Progenitor cell of endocrine pancreas (in vitro differentiated cells): Measurements from ENCODE around the gene GPR37L1. TPM values are rescaled to one million over a fixed set of nuclear protein-coding genes. Genes with fewer than 3 reads are reported as not detected.

Experiments
- DNase-seq: peaks from one replicate; pipeline ENCODE4 v3.0.0; 2021; ENCODE audit warnings: low spot score; ENCODE audit not compliant: unreplicated experiment
- H3K27ac Mint-ChIP-seq: 2 replicates; pipeline ENCODE4 v1.8.0; 2021; ENCODE audit warnings: mild to moderate bottlenecking, moderate library complexity, mixed read lengths
- H3K27me3 Mint-ChIP-seq: 2 replicates; pipeline ENCODE4 v1.8.0; 2021; ENCODE audit warnings: mixed read lengths
- H3K36me3 Mint-ChIP-seq: 2 replicates; pipeline ENCODE4 v1.8.0; 2022; ENCODE audit warnings: mixed read lengths; ENCODE audit not compliant: insufficient read depth
- H3K4me1 Mint-ChIP-seq: 2 replicates; pipeline ENCODE4 v1.8.0; 2021; ENCODE audit warnings: low read depth, mixed read lengths
- H3K4me3 Mint-ChIP-seq: 2 replicates; pipeline ENCODE4 v1.8.0; 2021; ENCODE audit warnings: low read depth, mild to moderate bottlenecking, moderate library complexity, mixed read lengths
- H3K9me3 Mint-ChIP-seq: 2 replicates; pipeline ENCODE4 v1.8.0; 2021; ENCODE audit warnings: low read depth, mixed read lengths
- CTCF ChIP-seq: fragments of 200-600 bp; sonication (generic); IDR thresholded peaks from one replicate; pipeline ENCODE4 v1.5.0; 2021; ENCODE audit warnings: antibody characterized with exemption, mild to moderate bottlenecking; ENCODE audit not compliant: unreplicated experiment
- total RNA-seq: library from RNA; stranded (reverse); gene quantifications from 2 replicates; pipeline ENCODE4 v1.2.1, GENCODE V29; 2021

GPR37L1 gene
- total RNA-seq, 1 donor from 2014 or later = not detected

- H3K9me3 Mint-ChIP-seq = no peaks in the 10 kb centered on the region
- no peak for DNase-seq
- H3K27me3 Mint-ChIP-seq = no peaks in the 10 kb centered on the region
- no peak overlapping the region for H3K4me3 Mint-ChIP-seq
- TF ChIP-seq CTCF = no peak
- no peaks in the 10 kb centered on the region for H3K36me3 Mint-ChIP-seq
- H3K27ac Mint-ChIP-seq = peak overlapping the region; percentile 84
- peaks cover 30% of the 10 kb centered on the region for H3K4me1 Mint-ChIP-seq
These were observed 17.0 kb upstream of the GPR37L1 start for GRCh38 chr1:202105571-202106339.

GRCh38 chr1:202106340-202107254 lies 16.1 kb upstream of the GPR37L1 start:
- no peak for DNase-seq
- no peak for TF ChIP-seq CTCF
- Mint-ChIP-seq H3K36me3 (no peaks in the 10 kb centered on the region), H3K4me1 (peaks cover 24% of the 10 kb centered on the region), H3K4me3 (no peak overlapping the region), H3K27ac (no peak overlapping the region), H3K9me3 (no peaks in the 10 kb centered on the region), H3K27me3 (no peaks in the 10 kb centered on the region)

GRCh38 chr1:202107321-202107761 lies 15.4 kb upstream of the GPR37L1 start:
- no peak for TF ChIP-seq CTCF
- Mint-ChIP-seq H3K27ac (no peak overlapping the region), H3K4me3 (no peak overlapping the region), H3K4me1 (peaks cover 23% of the 10 kb centered on the region), H3K27me3 (no peaks in the 10 kb centered on the region), H3K9me3 (no peaks in the 10 kb centered on the region), H3K36me3 (no peaks in the 10 kb centered on the region)
- DNase-seq = no peak

GRCh38 chr1:202107801-202108731 lies 14.7 kb upstream of the GPR37L1 start:
- Mint-ChIP-seq H3K4me3 (no peak overlapping the region), H3K27me3 (no peaks in the 10 kb centered on the region), H3K4me1 (peaks cover 26% of the 10 kb centered on the region), H3K36me3 (no peaks in the 10 kb centered on the region), H3K27ac (peak overlapping the region; percentile 86), H3K9me3 (no peaks in the 10 kb centered on the region)
- DNase-seq = no peak
- no peak for TF ChIP-seq CTCF
